PC-3 (cell line): Measurements from ENCODE around the gene KYNU. TPM values are rescaled to one million over a fixed set of nuclear protein-coding genes. Genes with fewer than 3 reads are reported as not detected.

Source experiments
- ATAC-seq: fragments of 200-7000 bp; cut with Tn5 transposase; 2 replicates; pipeline ENCODE4 v1.9.1; 2020; ENCODE audit warnings: mild to moderate bottlenecking, moderate library complexity
- Bru-seq: library from RNA; stranded (reverse); fragments of 400-500 nt; gene quantifications from one replicate; lab custom pipeline; 2021; lab: Mats Ljungman, UMichigan
- BruChase-seq, 2 experiments: library from RNA; stranded (reverse); fragments of 400-500 nt; gene quantifications; one replicate each; lab custom pipeline; 2021; lab: Mats Ljungman, UMichigan
- BruUV-seq: library from RNA; stranded (reverse); fragments of 400-500 nt; replicated peaks from 2 replicates; lab custom pipeline; 2021; lab: Mats Ljungman, UMichigan
- CTCF ChIA-PET: fragments of 300-600 bp; sonication (Branson Sonifier 250); formaldehyde crosslinking; loops from one replicate; lab custom pipeline; 2022; ENCODE audit warnings: antibody characterized with exemption; lab: Charles Lee
- POLR2A ChIA-PET: fragments of 300-600 bp; sonication (Branson Sonifier 250); formaldehyde crosslinking; loops from one replicate; lab custom pipeline; 2022; ENCODE audit warnings: antibody characterized with exemption; ENCODE audit not compliant: unreplicated experiment; lab: Charles Lee
- DNase-seq: peaks from one replicate; pipeline ENCODE4 v3.0.0-alpha.2; 2015
- H2AFZ ChIP-seq: fragments of 300-600 bp; sonication (generic); 2 replicates; pipeline ENCODE4 v1.6.0; 2016; ENCODE audit warnings: antibody characterized with exemption, low read length
- H3F3A ChIP-seq: fragments of 300-600 bp; sonication (generic); one replicate; pipeline ENCODE4 v1.6.0; 2017; ENCODE audit warnings: antibody characterized with exemption, low read length, control low read depth, mild to moderate bottlenecking; ENCODE audit not compliant: unreplicated experiment
- H3K27ac ChIP-seq: fragments of 300-600 bp; sonication (generic); 2 replicates; pipeline ENCODE4 v1.5.1; 2016; ENCODE audit warnings: mild to moderate bottlenecking, low read length
- H3K27me3 ChIP-seq: fragments of 300-600 bp; sonication (generic); 2 replicates; pipeline ENCODE4 v1.6.1; 2016; ENCODE audit warnings: low read length, mixed read lengths
- H3K36me3 ChIP-seq: fragments of 300-600 bp; sonication (generic); 2 replicates; pipeline ENCODE4 v1.6.1; 2016; ENCODE audit warnings: low read depth, mixed run types, low read length, mixed read lengths
- H3K4me1 ChIP-seq: fragments of 300-600 bp; sonication (generic); 2 replicates; pipeline ENCODE4 v1.5.1; 2016; ENCODE audit warnings: low read length; ENCODE audit not compliant: insufficient read depth
- H3K4me2 ChIP-seq: fragments of 300-600 bp; sonication (generic); 2 replicates; pipeline ENCODE4 v1.6.0; 2016; ENCODE audit warnings: low read length
- H3K4me3 ChIP-seq: fragments of 300-600 bp; sonication (generic); 2 replicates; pipeline ENCODE4 v1.5.1; 2016; ENCODE audit warnings: mild to moderate bottlenecking, low read length, mixed read lengths
- H3K79me2 ChIP-seq: fragments of 300-600 bp; sonication (generic); 2 replicates; pipeline ENCODE4 v1.6.1; 2017; ENCODE audit warnings: low read length, mixed read lengths
- H3K9ac ChIP-seq: fragments of 300-600 bp; sonication (generic); 2 replicates; pipeline ENCODE4 v1.6.0; 2016; ENCODE audit warnings: mild to moderate bottlenecking, low read length
- H3K9me2 ChIP-seq: fragments of 300-600 bp; sonication (generic); replicated peaks from 2 replicates; pipeline ENCODE4 v1.6.1; 2016; ENCODE audit warnings: mixed run types, low read length, mixed read lengths
- H3K9me3 ChIP-seq: fragments of 300-600 bp; sonication (generic); 2 replicates; pipeline ENCODE4 v1.6.1; 2016; ENCODE audit warnings: low read length, mixed read lengths
- H4K20me1 ChIP-seq: fragments of 300-600 bp; sonication (generic); 2 replicates; pipeline ENCODE4 v1.6.1; 2016; ENCODE audit warnings: low read length, mixed read lengths
- CTCF ChIP-seq: fragments of 300-600 bp; sonication (generic); conservative IDR thresholded peaks from 2 replicates; pipeline ENCODE4 v1.5.1; 2017; ENCODE audit warnings: antibody characterized with exemption, low read depth, mild to moderate bottlenecking, low read length
- EZH2 ChIP-seq: fragments of 300-600 bp; sonication (generic); IDR thresholded peaks from one replicate; pipeline ENCODE4 v1.6.1; 2017; ENCODE audit warnings: antibody characterized with exemption, mild to moderate bottlenecking, low read length; ENCODE audit not compliant: unreplicated experiment
- EZH2phosphoT487 ChIP-seq: fragments of 300-600 bp; sonication (generic); IDR thresholded peaks from 2 replicates; pipeline ENCODE4 v1.6.1; 2018; ENCODE audit warnings: mild to moderate bottlenecking, antibody characterized with exemption, low read length, borderline replicate concordance
- intact Hi-C: fragments of 100-400 bp; cut with micrococcal nuclease; formaldehyde crosslinking; loops from 2 replicates; pipeline ENCODE4 v1.9.0; 2023
- long read RNA-seq: library from polyadenylated mRNA; unstranded; transcript quantifications from one replicate; pipeline ENCODE4 v2.0.0, GENCODE V29; 2021; ENCODE audit not compliant: unreplicated experiment
- total RNA-seq: library from RNA; depleted of rRNA; stranded (reverse); fragments of >200 nt; gene quantifications from 2 replicates; pipeline ENCODE4 v1.2.3, GENCODE V29; 2014; rRNA removed

Gene KYNU
- 1.1 and 2.3 TPM in 2 replicates for total RNA-seq
- percentile 28 among the genes with signal in this experiment for Bru-seq, nascent RNA
- percentile 17 among the genes with signal in this experiment for BruChase-seq, experiment 1, labeled RNA remaining after a 6-hour chase
- BruChase-seq, experiment 2, labeled RNA remaining after a 2-hour chase = percentile 28 among the genes with signal in this experiment
- long read RNA-seq, partial matches to known transcripts = 0 of 1 reads
- long read RNA-seq, other reads (novel, unspliced or antisense) = 1 of 1 reads

DNA sequence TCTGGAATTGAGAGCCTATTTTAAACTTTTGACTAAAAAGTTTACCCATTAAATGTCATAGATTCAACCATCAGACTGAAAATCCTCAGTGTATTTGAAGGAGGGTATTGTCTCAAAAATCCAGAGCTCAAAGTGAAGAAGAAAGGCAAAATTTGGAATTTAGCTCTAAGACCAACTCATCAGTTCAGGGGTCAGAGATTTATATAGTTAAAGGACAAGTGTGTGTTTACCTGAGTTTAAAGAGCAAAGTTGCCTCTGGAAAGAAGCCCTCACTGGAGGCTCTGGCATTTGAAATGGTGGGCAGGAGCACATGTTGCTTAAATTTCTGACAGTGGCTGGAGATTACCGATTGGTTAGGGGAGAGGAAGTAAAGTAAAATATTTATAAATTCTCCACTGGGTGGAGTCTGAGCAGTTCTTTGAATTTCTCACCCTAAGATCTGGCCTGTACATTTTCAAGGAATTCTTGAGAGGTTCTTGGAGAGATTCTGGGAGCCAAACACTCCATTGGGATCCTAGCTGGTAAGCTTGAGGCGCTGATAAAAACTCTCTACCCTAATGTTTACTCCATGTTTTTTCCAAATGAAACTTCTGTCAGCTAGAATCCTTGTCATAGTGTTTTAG is at the start of gene KYNU:
KYNU (plus strand) TSS at position 449 of the 623 bp plus-strand sequence. CDS start 7,704 bp downstream, outside the sequence.
- POLR2A ChIA-PET = no interaction called here
- H3K4me3 ChIP-seq = no peak within 1 kb of the TSS
- no peaks in the 10 kb centered on the region for H3K9me3 ChIP-seq
- TF ChIP-seq EZH2phosphoT487 (no peak), EZH2 (no peak), CTCF (peak; percentile 48)
- no peaks in the 10 kb centered on the region for H3K36me3 ChIP-seq
- H3K9me2 ChIP-seq = no peaks in the 10 kb centered on the region
- peaks cover 69% of the 10 kb centered on the region for H3K4me1 ChIP-seq
- no peaks in the 10 kb centered on the region for H3K79me2 ChIP-seq
- peak within 1 kb of the TSS; percentile 70 for H3K4me2 ChIP-seq
- no peak within 1 kb of the TSS; the same call in 1 of the 2 replicates for H2AFZ ChIP-seq
- ATAC-seq = no peak
- peak within 1 kb of the TSS; percentile 98 for H3K27ac ChIP-seq
- DNase-seq = peak; percentile 30
- no peaks in the 10 kb centered on the region for H4K20me1 ChIP-seq
- BruUV-seq = no TSS peak
- H3K9ac ChIP-seq = peak within 1 kb of the TSS; percentile 82
- H3F3A ChIP-seq = no peaks in the 10 kb centered on the region
- intact Hi-C loops = loop anchor here (2.0 kb wide), 1 partner anchor 67 kb away; no protein-coding TSS in a partner anchor
- CTCF ChIA-PET = interaction anchor here (1.0 kb wide), 1 partner anchor 97 kb away, joined by 4 read pairs; no protein-coding TSS in a partner anchor
- H3K27me3 ChIP-seq = no peaks in the 10 kb centered on the region

DNA sequence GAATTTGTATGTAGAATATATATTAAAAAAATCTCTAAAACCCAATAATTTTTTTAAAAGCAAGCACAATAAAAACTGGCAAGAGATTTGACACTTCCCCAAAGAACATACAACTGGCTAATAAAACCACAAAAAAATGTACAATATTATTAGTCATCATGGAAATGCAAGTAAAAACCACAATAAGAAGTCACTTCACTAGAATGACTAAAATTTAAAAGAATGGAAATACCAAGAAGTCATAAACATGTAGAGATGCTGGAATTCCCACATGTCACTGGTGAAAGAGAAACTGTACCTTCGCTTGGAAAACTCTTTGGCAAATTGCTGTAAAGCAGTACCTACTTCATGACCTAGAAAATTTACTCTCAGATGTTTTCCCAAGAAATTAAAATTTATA is 43.4 kb upstream of the KYNU start:
- ChIA-PET CTCF (interaction anchor here (0.8 kb wide), 1 partner anchor 122 kb away, joined by 3 read pairs; no protein-coding TSS in a partner anchor), POLR2A (no interaction called here)
- no TSS peak for BruUV-seq
- no peaks in the 10 kb centered on the region for H4K20me1 ChIP-seq
- intact Hi-C loops = loop anchor here (1.0 to 2.0 kb wide), 2 partner anchors 40 to 107 kb away; no protein-coding TSS in a partner anchor
- no peak overlapping the region for H2AFZ ChIP-seq
- H3K9ac ChIP-seq = peak overlapping the region; percentile 29
- no peak for TF ChIP-seq CTCF
- no peak for TF ChIP-seq EZH2
- TF ChIP-seq EZH2phosphoT487 = no peak
- peak overlapping the region; percentile 72 for H3K4me2 ChIP-seq
- DNase-seq (peak; percentile 76), ATAC-seq (peak; percentile 90)
- peaks cover 15% of the 10 kb centered on the region for H3K4me1 ChIP-seq
- no peaks in the 10 kb centered on the region for H3K9me3 ChIP-seq
- peaks cover 6% of the 10 kb centered on the region for H3F3A ChIP-seq
- no peaks in the 10 kb centered on the region for H3K9me2 ChIP-seq
- H3K36me3 ChIP-seq = no peaks in the 10 kb centered on the region
- H3K4me3 ChIP-seq = peak overlapping the region; percentile 37; the same call in 1 of the 2 replicates
- no peaks in the 10 kb centered on the region for H3K79me2 ChIP-seq
- peak overlapping the region; percentile 76 for H3K27ac ChIP-seq
- H3K27me3 ChIP-seq = no peaks in the 10 kb centered on the region
